ENCODE measurements around the gene CALML3.

GRCh38 chr10:5523796-5524574, 776 bp upstream of the CALML3 start:
- no peak for TF ChIP-seq CTCF (conservative IDR thresholded peaks at IDR 0.05)
- no peak for TF ChIP-seq ZFX (IDR thresholded peaks at IDR 0.05)
